Stromal cell of bone marrow (primary cell): Measurements from ENCODE around the gene OTOP2.

Source experiments
- DNase-seq: peaks from one replicate; pipeline ENCODE4 v3.0.0-alpha.2; 2012; ENCODE audit warnings: low read depth

OTOP2 gene

DNA sequence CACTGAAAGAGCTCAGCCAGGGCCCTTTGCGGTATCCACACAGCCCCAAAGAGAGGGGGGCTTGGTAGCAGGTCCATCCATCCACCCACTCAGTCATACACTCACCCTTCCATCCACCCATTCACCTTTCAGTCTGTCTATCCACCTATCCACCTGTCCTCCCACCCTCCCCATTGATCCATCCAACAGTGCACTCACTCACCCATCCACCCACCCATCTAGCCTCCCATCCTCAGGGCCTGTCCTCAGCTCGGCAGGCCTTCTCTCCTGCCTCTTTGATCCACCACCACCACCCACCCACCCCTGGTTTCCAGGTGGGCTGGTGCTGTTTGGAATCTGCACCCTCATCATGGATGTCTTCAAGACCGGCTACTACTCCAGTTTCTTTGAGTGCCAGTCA, 1.2 kb downstream of the OTOP2 start:
- no peak for DNase-seq

GRCh38 chr17:74928786-74929185, 4.7 kb downstream of the OTOP2 start:
- no peak for DNase-seq

- no peak for DNase-seq
Observed at GRCh38 chr17:74930535-74931036, 6.5 kb downstream of the OTOP2 start.

GRCh38 chr17:74935048-74935447, 11.0 kb downstream of the OTOP2 start:
- DNase-seq, result no peak

DNA sequence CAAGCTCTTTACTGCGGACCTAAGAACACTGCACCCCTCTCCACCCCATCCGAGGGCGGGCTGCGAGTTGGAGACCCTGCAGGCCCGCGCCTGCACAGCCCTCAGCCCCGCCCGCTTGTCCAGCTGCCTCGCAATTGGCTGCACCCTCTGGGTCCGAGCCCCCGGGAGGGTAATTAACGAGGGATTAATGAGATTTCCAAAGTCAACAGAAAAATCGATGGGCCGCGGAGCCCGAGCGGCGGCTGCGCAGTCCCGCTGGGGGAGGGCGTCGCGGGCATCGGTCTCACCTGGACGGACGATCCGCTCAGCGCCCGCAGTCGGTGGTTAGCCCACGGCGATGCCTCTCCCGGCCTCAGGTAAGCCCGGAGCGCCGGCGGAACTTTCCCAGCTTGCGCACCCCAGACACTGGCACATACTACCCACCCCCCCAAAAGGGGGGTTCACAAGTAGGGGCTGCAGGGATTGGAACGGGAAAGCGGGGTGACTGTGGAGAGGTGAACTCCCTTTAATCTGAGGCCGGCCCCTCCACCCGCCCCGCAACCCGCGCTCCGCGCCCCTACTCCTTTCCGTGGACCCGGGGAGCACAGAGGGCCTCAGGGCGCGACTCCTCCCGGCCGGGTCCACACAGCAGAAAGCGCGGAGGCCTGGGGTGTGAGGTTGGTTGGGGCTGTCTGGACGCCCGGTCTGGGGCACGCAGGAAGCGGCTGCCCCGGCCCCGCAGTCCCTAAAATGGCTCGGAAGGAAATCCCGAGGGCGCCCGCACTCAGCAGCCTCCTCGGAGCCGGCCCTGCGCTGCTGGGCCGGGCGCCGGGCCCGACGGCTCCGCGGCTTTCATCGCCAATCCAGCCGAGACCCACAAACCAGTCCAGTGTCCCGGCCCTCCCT, 11.8 kb downstream of the OTOP2 start, which contains the start of gene OTOP3:
OTOP3 (plus strand) TSS at position 314 of the 885 bp plus-strand sequence; CDS start at position 338, 24 bp downstream.
- DNase-seq, result no peak

GRCh38 chr17:74936470-74936799, 12.4 kb downstream of the OTOP2 start:
- no peak for DNase-seq

DNA sequence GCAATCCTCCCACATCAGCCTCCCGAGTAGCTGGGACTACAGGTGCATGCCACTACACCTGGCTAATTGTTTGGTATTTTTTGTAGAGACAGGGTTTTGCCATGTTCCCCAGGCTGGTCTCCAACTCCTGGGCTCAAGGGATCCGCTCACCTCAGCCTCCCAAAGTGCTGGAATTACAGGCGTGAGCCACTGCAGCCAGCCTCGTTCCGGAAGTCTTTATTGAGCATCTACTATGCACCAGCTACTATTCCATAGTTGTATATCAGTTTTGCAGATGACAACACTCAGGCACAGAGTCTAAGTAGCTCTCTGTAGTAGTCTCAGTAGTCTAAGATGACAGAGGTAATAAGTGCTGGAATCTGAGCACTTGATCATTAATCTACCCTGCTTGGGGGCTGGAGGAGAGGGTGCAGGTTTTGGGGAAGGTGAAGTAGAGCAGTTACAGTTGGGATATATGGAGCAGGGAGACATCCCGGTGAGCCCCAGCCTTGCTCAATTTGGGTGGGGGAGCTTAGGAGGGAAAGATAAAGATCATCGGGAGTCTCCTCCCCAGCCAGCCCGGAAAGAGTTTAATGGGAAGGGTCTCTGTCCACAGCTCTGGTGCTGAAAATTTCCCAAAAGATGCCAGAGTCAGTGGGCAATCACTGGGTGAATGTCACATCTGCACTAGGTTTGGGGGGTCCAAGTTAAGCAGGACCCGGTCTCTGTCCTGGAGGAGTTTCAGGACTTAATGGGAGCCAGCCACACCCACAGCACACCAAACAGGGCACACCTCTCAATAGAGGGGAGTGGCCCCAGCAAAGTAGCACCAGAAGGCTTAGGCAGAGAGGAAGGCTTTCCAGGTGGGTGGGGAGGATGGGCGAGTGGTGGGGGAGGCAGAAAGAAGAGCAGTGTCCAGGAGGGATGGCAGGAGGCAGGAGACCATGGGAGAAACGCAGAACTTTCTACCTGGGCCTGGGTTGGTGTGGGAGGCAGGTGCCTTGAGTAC, 13.3 kb downstream of the OTOP2 start:
- no peak for DNase-seq

GRCh38 chr17:74938194-74938950, 14.3 kb downstream of the OTOP2 start:
- DNase-seq, result no peak

- DNase-seq, result no peak
Observed at GRCh38 chr17:74939534-74939933, 15.5 kb downstream of the OTOP2 start.

- DNase-seq, result no peak
Observed at GRCh38 chr17:74941128-74941725, 17.2 kb downstream of the OTOP2 start.

DNA sequence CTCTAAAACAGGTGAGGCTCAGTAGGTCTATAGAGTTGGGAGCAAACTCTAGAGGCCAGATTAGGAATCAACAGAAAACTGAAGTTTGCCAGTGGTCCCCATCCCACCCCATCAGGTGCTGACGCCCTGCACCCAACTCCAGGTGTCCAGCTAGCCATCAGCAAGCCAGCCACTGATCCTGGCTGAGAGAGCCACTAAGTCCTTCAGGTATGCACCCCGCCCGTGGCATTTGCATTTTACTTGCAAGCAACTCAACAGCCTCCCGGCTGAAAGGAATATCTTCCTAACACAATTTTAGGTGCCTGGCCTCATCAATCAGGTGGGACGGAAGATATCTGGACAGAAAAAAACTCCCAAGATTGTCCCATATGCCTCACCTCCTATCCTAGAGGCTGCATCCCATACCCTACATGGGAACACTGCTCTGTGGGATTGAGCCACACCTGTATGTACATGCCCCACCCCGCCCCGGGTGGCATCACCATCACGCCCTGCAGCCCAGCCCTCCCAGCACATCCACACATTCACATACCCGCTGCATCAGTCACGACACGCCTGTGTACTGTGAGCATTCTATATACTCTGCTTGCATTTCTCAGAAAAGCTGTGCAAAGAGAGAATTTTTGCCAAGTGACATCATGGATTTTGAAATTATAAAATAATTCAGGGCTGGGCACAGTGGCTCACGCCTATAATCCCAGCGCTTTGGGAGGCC, 19.9 kb downstream of the OTOP2 start:
- no peak for DNase-seq

- DNase-seq, result no peak
Observed at GRCh38 chr17:74945543-74945942, 21.5 kb downstream of the OTOP2 start.

GRCh38 chr17:74946641-74947040, 22.6 kb downstream of the OTOP2 start:
- no peak for DNase-seq

- no peak for DNase-seq
Observed at GRCh38 chr17:74947041-74947754, 23.1 kb downstream of the OTOP2 start.

- no peak for DNase-seq
Observed at GRCh38 chr17:74949455-74950115, 25.5 kb downstream of the OTOP2 start.

DNA sequence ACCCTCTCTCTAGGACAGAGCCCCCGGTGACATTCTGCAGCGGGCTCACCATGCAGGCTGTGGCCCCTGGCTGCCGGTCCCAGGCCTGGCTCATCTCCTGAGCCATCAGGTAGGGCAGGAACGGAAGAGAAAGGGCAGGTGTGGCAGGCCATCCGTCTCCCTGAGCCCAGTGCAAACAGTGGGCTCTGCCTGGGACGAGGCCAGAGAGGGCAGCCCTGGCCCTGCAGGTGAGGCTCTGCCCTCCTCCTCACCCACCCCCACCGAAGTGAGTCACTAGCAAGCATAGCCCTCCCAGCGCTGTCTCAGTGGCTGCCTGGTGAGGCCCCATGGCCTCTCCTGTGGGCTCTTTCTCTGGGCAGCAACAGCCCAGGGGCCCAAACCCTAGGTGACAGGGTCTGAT, 26.1 kb downstream of the OTOP2 start:
- DNase-seq, result no peak

- DNase-seq, result no peak
Observed at GRCh38 chr17:74951065-74951464, 27.0 kb downstream of the OTOP2 start.

DNA sequence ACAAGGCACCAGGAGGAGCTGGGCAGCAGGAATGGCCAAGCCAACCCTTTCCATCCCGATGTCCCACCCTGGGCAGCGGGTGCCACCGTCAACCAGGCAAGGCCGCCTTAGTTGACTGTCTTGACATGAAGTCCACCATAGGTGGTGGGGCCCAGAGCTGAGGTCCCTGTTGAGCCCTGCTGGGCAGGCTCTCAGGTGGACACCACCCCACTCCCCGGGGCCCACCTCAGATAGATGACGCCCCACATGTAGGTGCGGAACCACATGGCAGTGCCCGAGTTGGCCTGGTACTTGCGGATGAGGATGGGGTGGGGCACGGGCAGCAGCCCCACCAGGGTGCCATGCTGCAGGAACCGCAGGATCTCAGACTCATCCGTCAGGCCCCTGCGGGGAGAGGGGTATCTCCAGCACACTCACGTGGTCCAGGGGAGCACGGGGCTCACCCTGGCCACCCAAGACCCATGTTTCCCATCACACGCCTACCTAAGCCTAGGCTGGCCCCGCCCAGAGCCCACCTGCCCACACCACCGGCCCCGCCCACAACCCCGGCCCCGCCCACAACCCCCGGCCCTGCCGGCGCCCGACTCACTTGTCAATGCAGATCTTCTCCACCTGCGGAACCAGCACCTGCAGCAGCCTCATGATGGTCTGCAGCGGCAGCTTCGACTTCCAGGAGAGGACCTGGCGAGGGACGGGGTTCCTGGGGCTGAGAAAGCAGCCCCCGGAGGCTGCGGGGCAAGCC, 27.8 kb downstream of the OTOP2 start:
- DNase-seq, result no peak
